Endodermal cell (in vitro differentiated cells): Measurements from ENCODE around the gene SPPL2B. TPM values are rescaled to one million over a fixed set of nuclear protein-coding genes. Genes with fewer than 3 reads are reported as not detected.

Source experiments
- DNase-seq: peaks from one replicate; pipeline ENCODE4 v3.0.0-alpha.2; 2017
- H3K27ac ChIP-seq: 2 replicates; pipeline ENCODE4 v1.5.1; 2013; ENCODE audit warnings: mild to moderate bottlenecking, low read depth, low read length, moderate library complexity
- H3K27me3 ChIP-seq: 2 replicates; pipeline ENCODE4 v1.6.1; 2013; ENCODE audit warnings: mild to moderate bottlenecking, low read length, moderate library complexity; ENCODE audit not compliant: insufficient read depth, control insufficient read depth, poor library complexity, severe bottlenecking
- H3K36me3 ChIP-seq: 2 replicates; pipeline ENCODE4 v1.7.0; 2013; ENCODE audit warnings: mild to moderate bottlenecking, low read length, moderate library complexity; ENCODE audit not compliant: control insufficient read depth, insufficient read depth
- H3K4me1 ChIP-seq: one replicate; pipeline ENCODE4 v1.7.0; 2013; ENCODE audit warnings: low read length; ENCODE audit not compliant: control insufficient read depth, insufficient read depth
- H3K4me3 ChIP-seq: 2 replicates; pipeline ENCODE4 v1.5.1; 2013; ENCODE audit warnings: mild to moderate bottlenecking, low read length, moderate library complexity
- H3K9ac ChIP-seq: 2 replicates; pipeline ENCODE4 v1.6.1; 2013; ENCODE audit warnings: mild to moderate bottlenecking, low read length, moderate library complexity; ENCODE audit not compliant: poor library complexity, severe bottlenecking; ENCODE audit errors: extremely low read depth
- H3K9me3 ChIP-seq: 2 replicates; pipeline ENCODE4 v1.6.1; 2013; ENCODE audit warnings: mild to moderate bottlenecking, low read length, moderate library complexity; ENCODE audit not compliant: control insufficient read depth
- H3K27ac Mint-ChIP-seq: 2 replicates; pipeline ENCODE4 v1.8.0; 2020; ENCODE audit warnings: mixed read lengths
- H3K27me3 Mint-ChIP-seq: 2 replicates; pipeline ENCODE4 v1.8.0; 2021; ENCODE audit warnings: mild to moderate bottlenecking, mixed read lengths; ENCODE audit not compliant: insufficient read depth
- H3K36me3 Mint-ChIP-seq: 2 replicates; pipeline ENCODE4 v1.8.0; 2020; ENCODE audit warnings: low read depth, mixed read lengths
- H3K4me1 Mint-ChIP-seq: 2 replicates; pipeline ENCODE4 v1.8.0; 2020; ENCODE audit warnings: mixed read lengths
- H3K4me3 Mint-ChIP-seq: 2 replicates; pipeline ENCODE4 v1.8.0; 2020; ENCODE audit warnings: mild to moderate bottlenecking, moderate library complexity, mixed read lengths
- H3K9me3 Mint-ChIP-seq: 2 replicates; pipeline ENCODE4 v1.8.0; 2020; ENCODE audit warnings: mild to moderate bottlenecking, mixed read lengths
- CTCF ChIP-seq: fragments of 200-600 bp; sonication (generic); conservative IDR thresholded peaks from 2 replicates; pipeline ENCODE4 v1.5.0; 2021; ENCODE audit warnings: antibody characterized with exemption, mild to moderate bottlenecking
- WGBS, 2 experiments: methylation state at CpG; one replicate each; pipeline versions ENCODE4 v1.1.5 to v1.1.7; 2013; ENCODE audit warnings: missing lambda C conversion rate in 2 of 2, mixed read lengths in 1 of 2; ENCODE audit not compliant: insufficient coverage in 1 of 2, insufficient read length in 1 of 2; 5-methylcytosine and 5-hydroxymethylcytosine counted together
- total RNA-seq, 2 donors: library from RNA; stranded (reverse); fragmentation: NEBNext Ultra II Directional in 1 of 2; extraction: Animal tissue kit (Norgen Biotek cat#: 25700) in 1 of 2; gene quantifications; 2 replicates in 1 of 2; 3 replicates in 1 of 2; pipeline ENCODE4 v1.2.1, GENCODE V29; 2021

The SPPL2B gene
- total RNA-seq, 2 donors from 2014 or later: 115 to 118 TPM

GRCh38 chr19:2320939-2321338 lies 7.5 kb upstream of the SPPL2B start:
- peaks cover 23% of the 10 kb centered on the region for H3K36me3 Mint-ChIP-seq
- WGBS, 2 experiments: 83 to 89% methylated on average over 2 to 12 of the region's 12 CpGs

GRCh38 chr19:2321565-2322283 lies 6.8 kb upstream of the SPPL2B start:
- Mint-ChIP-seq H3K27me3 (no peaks in the 10 kb centered on the region), H3K4me3 (no peak overlapping the region), H3K36me3 (peaks cover 25% of the 10 kb centered on the region), H3K9me3 (no peaks in the 10 kb centered on the region), H3K27ac (no peak overlapping the region), H3K4me1 (peaks cover under 1% of the 10 kb centered on the region)
- no peak overlapping the region for H3K4me3 ChIP-seq
- DNase-seq: no peak
- H3K36me3 ChIP-seq: peaks cover 20% of the 10 kb centered on the region
- no peak overlapping the region for H3K9ac ChIP-seq
- H3K9me3 ChIP-seq: no peaks in the 10 kb centered on the region
- H3K4me1 ChIP-seq: no peaks in the 10 kb centered on the region
- 94 to 97% methylated on average over 23 to 38 of the region's 39 CpGs for WGBS, 2 experiments
- no peak for TF ChIP-seq CTCF
- H3K27me3 ChIP-seq: no peaks in the 10 kb centered on the region
- no peak overlapping the region for H3K27ac ChIP-seq

More at GRCh38 chr19:2320939-2321338, 7.5 kb upstream of the SPPL2B start:
- no peak overlapping the region for H3K27ac ChIP-seq
- H3K9me3 ChIP-seq: no peaks in the 10 kb centered on the region
- no peak for TF ChIP-seq CTCF
- peaks cover 3% of the 10 kb centered on the region for H3K4me1 Mint-ChIP-seq
- no peaks in the 10 kb centered on the region for H3K4me1 ChIP-seq
- no peak overlapping the region for H3K27ac Mint-ChIP-seq
- H3K4me3 ChIP-seq: no peak overlapping the region
- no peak for DNase-seq
- H3K36me3 ChIP-seq: peaks cover 20% of the 10 kb centered on the region
- H3K9me3 Mint-ChIP-seq: no peaks in the 10 kb centered on the region
- H3K27me3 Mint-ChIP-seq: no peaks in the 10 kb centered on the region
- H3K9ac ChIP-seq: no peak overlapping the region
- H3K27me3 ChIP-seq: no peaks in the 10 kb centered on the region
- no peak overlapping the region for H3K4me3 Mint-ChIP-seq

DNA sequence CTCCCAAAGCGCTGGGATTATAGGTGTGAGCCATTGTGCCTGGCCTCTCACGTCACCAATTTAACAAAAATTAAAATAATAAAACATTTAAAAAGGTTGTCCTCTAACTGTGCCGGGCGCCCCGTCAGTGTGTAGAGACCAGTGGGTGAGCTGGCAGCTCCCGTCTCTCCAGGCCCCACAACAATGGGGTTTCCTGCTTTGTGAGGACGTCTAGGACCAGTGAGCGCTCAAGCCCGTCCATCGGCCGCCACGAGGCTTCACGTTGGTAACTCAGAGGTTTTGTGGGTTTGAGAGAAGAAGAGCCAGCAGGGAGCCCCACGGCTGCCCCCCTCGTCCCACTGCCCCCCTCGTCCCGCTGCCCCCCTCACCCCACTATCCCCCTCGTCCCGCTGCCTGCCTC lies 4.8 kb upstream of the SPPL2B start:
- Histone ChIP-seq H3K36me3 (peaks cover 20% of the 10 kb centered on the region), H3K27ac (peak overlapping the region; percentile 83), H3K4me1 (peaks cover 3% of the 10 kb centered on the region), H3K4me3 (no peak overlapping the region), H3K27me3 (no peaks in the 10 kb centered on the region), H3K9ac (no peak overlapping the region), H3K9me3 (no peaks in the 10 kb centered on the region)
- H3K36me3 Mint-ChIP-seq: peaks cover 25% of the 10 kb centered on the region
- peaks cover 12% of the 10 kb centered on the region for H3K4me1 Mint-ChIP-seq
- no peak for TF ChIP-seq CTCF
- 89 to 90% methylated on average over 9 to 14 of the region's 19 CpGs for WGBS, 2 experiments
- H3K4me3 Mint-ChIP-seq: no peak overlapping the region
- no peaks in the 10 kb centered on the region for H3K9me3 Mint-ChIP-seq
- no peak overlapping the region for H3K27ac Mint-ChIP-seq
- no peak for DNase-seq
- H3K27me3 Mint-ChIP-seq: no peaks in the 10 kb centered on the region
